NOMO-1 treated with dmso at 0.1 percent for 144 hours (cell line): Measurements from ENCODE around the gene ECI1.
A peak's percentile ranks its signal among the peaks of the same experiment; 100 is the strongest.

Source experiments
- DNase-seq: peaks from one replicate; lab custom pipeline; 2025; ENCODE audit not compliant: unreplicated experiment; lab: John Stamatoyannopoulos, UW

The ECI1 gene, protein sequence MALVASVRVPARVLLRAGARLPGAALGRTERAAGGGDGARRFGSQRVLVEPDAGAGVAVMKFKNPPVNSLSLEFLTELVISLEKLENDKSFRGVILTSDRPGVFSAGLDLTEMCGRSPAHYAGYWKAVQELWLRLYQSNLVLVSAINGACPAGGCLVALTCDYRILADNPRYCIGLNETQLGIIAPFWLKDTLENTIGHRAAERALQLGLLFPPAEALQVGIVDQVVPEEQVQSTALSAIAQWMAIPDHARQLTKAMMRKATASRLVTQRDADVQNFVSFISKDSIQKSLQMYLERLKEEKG

DNA sequence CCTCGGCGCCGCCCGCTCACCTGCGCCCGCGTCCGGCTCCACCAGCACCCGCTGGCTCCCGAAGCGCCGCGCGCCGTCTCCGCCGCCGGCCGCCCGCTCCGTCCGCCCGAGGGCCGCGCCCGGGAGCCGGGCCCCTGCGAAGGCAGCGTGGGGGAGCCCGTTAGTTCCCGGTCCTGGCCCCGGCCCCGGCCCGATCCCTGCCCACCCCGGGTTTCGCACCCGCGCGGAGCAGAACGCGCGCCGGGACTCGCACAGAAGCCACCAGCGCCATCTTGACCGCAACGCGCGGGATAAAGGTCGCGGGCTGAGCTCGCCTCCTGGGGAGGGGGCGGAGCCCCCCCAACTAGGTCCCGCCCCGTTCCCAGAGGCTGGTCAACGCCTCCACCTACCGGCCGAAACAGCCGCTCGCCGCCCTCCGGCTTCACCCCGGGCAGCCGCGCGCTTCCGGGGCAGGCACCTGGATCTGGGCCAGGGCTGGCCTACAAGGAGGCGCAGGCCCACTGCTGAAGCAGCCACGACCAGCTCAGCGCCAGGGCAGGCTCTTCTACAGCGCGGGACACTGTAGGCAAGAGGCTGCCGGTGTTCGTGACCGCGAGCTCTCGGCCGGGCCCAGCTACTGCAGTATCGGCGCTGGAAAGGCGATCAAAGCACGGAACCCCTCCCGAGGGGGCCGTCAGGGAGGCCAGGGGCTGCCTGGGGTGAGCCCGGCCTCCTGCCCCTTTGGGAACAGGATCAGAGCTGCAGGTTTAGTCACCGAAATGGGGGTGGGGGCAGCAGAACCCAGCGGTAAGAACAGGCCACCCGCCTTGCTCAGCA lies at the start of gene ECI1:
TSS of gene ECI1 (minus strand) at position 292 of the 816 bp plus-strand sequence. CDS start at position 271, 21 bp downstream.
- DNase-seq, result peak; percentile 84

DNA sequence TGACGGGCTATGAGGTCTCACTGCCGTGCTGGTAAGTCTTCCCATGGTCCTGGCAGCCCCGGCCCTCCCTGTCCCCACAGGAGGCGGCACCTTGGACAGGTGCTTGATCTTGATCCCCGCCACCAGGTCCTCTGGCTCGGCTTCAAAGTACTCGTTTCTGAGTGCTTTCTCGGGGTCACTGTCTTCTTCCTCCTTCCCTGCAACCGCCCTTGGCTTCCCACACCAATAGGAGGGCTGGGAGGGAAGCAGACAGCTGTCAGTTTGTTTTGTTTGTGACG lies 48.5 kb upstream of the ECI1 start:
- no peak for DNase-seq

DNA sequence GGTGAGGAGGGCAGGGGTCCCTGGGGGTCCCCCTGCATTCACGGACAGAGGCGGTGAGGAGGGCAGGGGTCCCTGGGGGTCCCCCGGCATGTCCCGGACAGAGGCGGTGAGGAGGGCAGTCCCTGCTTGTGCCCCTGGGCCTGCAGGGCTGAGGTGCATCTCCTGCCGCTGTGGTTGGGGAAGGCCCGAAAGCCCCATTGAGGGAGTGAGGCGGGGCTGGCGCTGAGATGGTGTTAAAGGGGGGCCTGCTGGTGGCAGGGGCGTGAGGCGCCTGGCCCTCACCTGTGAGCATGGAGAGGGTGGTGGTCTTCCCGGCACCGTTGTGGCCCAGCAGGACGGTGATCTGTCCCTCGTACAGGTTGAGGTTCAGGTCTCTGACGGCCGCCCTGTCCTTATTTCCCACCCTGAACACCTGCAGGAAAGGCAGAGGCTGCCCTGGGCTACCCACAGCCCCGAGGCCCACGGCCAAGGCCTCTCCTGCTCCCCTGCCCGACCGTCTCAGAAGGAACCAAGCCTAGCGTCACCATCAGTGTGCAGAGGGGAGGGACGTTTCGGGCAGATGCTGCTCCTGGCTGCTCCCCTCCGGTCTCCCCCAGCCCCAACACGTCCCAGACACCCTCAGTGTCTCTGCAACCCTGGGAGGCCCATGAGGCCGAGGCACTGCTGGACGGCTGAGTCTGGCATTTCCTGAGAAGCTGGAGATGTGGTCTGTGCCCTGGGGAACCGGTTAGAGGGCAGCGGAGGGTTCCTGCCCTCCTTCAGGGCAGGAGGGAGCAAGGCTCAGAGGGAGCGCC lies 47.9 kb upstream of the ECI1 start:
- DNase-seq, result no peak

DNA sequence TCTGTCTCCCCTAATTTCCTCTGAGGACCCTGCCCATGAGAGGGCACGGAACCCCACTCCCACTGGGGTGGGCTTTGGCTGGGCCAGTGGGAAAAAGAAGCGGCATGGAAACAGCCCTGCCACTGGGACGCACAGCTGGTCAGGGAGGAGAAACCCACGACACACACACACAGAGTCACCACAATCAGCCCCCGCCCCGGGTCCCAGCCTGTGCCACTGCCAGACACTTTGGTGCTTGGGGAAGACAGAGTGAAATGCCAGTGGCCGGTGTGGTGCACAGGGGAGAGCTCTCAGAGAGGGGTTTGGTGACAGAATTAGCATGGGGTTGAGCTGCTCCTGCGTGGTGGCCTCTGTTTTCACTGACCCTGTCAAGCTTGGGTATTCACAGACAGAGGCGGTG lies 47.2 kb upstream of the ECI1 start:
- no peak for DNase-seq

DNA sequence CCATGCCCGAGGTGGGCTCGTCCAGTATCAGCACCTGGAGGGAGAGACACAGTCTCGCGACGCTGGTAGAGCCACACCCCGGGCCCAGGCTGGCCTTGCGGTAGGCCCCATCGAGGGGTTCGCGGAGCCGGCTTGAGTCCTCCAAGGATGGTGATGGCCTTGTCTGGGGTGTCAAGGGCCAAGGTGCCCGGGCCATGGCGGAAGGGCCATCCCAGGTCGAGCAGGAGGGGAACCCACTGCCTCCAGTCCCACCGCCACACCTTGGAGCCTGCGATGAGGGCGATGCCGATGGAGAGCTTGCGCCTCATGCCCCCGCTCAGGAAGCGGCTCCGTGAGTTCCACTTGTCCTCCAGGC lies 46.1 kb upstream of the ECI1 start:
- DNase-seq, result no peak

DNA sequence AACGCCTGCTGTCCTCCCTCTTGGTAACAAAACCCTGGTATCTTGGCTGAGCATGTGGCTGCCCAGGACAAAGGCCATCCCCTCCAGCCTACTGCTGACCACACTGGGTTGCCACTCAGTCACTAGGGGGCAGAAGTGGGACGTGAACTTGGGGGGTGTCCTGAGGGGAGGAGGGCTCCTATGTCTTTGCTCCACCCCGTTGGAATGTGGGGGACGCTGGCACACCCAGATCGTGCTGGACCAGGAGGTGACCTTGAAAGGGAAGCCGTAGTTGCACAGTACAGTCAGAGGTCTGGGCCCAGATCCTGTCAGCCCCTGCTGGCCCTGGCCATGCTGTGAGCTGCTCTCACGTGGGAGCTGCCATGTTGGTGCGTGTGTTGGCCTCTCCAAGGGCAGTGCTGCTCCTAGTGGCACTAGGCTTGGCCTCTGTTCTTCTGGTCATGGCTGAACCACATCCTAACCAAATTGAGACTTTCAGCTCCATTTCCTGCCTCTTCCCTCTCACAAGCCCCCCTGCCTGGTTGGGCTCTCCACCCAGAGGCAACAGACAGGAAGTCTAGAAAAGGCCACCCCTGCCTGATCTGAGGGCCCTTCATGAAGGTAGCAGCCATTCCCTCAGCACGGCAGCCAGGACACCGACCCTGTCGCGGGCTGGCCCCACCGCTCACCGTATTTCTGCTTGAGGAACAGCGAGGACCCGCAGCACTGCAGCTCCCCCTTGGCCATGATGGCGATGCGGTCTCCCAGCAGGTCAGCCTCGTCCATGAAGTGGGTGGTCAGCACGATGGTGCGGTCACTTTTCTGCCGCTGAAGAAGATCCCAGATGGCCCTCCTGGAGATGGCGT lies 45.5 kb upstream of the ECI1 start:
- no peak for DNase-seq

DNA sequence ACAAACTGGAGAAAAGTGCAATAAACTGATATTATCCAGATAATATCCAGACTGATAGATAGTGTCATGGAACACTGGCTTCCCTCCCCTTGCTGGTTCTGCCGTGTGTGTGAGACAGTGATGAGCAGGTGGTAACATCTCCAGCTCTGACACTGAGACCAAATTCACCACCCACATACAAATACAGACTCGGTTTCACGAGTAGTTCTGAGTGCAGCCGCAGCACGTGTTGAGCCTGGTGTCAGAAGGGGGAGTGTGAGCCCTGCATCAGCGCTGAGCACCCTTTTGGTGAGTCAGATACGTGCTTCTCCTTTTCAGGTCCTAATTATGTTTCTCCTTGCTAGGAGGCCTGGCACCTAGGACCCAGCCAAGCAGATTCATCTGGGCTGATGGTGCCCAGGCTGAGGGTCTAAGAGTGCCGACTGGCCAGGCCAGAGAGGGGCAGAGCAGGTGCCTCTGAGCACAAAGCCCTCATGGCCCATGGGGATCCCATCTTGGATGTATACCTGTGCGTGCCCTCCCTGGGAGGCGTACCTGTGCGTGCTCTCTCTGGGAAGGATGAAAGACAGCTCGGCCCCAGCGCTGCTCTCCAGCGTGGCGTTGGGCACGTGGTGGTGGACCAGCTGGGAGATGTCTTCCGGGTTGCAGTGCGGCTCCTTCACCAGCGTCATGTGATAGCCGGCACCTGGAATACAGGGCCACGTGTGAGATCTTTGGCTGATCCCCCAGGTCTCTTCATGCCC lies 43.8 kb upstream of the ECI1 start:
- no peak for DNase-seq

DNA sequence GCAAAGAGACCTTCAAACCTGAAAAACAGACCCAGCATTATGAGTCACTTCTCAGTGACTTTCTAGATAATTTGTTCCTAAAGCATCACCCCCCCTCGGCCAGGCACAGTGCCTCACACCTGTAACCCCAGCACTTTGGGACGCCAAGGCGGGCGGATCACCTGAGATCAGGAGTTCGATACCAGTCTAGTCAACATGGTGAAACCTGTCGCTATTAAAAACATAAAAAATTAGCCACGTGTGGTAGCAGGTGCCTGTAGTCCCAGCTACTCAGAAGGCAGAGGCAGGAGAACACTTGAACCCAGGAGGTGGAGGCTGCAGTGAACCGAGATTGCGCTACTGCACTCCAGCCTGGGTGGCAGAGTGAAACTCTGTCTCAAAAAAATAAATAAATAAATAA lies 40.8 kb upstream of the ECI1 start:
- DNase-seq, result no peak

DNA sequence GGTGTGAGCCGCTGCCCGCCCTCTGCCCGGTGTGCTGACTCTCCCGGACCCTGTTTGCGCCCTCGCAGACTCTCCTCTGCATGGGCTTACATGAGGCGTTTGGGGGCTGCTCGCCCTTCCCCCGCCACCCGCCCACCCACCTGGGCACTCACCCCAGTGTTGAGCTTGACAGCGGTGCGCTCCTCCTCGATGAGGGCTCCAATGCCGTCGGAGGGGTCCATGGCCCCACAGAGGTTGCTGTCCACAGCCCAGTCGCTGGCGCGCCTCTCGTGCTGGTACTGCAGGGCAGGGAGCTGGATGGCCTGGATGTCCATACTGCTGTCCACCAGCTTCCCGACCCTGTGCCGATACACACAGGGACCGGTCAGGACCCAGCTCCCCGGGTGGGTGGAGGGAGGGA lies 37.9 kb upstream of the ECI1 start:
- no peak for DNase-seq

DNA sequence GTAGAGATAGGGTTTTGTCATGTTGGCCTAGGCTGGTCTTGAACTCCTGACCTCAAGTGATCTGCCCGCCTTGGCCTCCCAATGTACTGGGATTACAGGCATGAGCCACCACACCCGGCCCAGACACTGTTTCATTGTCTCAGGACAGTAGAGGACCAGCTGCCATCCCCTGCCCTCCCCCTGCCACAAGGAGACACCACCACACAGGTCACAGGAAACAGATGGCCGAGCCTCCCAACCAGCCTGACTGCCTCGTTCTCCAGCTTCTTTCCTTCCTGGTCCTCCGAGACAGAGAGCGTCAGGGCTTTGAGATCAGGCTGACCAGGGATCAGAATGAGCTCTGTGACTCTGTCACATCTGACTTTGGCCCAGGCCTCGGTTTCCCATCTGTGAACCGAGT lies 37.3 kb upstream of the ECI1 start:
- no peak for DNase-seq

DNA sequence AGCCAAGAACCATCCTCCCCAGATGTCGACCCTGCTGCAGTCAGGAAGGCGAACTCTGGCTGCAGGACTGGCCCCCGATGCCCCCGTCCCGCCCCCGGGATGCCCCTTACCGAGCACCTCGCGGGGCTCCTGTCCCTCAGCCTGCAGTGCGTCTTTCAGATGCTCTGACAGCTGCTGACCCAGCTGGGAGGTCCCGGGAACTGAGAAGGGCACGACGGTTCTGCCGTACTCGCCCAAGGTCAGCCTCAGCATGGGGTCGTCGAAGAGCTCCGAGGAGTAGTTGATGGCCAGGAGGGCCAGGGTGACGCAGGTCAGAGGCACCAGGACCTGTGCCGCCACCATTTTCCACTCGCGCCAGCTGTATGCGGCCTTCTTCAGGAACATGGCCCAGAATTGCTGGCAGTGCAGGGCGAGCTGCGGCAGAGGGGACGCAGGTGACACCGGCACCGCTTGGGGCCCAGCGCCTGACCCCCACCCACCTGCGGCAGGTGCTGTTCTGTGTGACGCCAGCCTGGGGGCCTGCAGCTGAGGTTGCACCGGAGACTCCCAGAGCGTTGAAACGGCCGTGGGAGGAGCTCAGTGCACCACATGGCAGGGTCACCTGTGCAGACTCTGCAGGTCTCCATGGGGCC lies 36.6 kb upstream of the ECI1 start:
- no peak for DNase-seq

DNA sequence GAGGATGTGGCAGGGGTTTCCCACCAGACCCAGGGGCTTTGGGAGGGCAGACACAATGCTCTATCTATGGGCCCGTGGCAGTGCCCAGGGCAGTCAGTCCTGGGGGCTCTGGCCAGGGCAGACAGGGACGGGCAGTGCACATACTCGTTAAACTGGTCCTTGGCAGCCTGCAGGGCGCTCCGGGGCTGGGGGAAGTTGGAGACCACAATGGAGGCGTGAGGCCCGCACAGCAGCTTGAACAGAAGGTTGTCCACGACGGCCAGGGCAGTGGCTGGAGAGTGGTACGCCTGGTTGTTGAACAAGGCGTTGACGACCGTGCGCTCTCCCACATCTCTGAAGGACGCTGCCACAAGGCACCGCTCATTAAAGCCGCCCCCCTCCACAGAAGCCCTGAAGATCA lies 35.2 kb upstream of the ECI1 start:
- no peak for DNase-seq

DNA sequence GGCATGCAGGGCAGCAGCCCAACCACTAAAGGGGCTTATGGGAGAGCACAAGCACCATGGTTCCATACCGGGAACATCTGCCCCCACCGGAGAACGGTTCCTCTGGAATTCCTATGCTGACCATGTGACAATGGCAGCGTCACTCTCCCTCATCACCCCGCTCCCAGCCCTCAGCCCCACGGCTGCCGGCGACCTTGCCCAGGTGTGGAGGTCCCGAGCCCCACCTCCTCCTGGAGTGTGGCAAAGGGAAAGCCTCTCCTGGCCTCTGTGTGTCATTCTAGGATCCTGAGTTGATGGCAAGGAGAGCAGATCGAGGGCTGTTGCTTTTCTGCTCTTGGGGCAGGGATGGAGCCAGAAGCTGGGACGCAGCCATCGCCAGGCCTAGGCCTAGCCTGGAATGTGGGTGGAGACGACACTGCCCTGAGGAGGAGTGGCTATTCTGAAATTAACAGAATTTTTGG lies 34.4 kb upstream of the ECI1 start:
- no peak for DNase-seq

DNA sequence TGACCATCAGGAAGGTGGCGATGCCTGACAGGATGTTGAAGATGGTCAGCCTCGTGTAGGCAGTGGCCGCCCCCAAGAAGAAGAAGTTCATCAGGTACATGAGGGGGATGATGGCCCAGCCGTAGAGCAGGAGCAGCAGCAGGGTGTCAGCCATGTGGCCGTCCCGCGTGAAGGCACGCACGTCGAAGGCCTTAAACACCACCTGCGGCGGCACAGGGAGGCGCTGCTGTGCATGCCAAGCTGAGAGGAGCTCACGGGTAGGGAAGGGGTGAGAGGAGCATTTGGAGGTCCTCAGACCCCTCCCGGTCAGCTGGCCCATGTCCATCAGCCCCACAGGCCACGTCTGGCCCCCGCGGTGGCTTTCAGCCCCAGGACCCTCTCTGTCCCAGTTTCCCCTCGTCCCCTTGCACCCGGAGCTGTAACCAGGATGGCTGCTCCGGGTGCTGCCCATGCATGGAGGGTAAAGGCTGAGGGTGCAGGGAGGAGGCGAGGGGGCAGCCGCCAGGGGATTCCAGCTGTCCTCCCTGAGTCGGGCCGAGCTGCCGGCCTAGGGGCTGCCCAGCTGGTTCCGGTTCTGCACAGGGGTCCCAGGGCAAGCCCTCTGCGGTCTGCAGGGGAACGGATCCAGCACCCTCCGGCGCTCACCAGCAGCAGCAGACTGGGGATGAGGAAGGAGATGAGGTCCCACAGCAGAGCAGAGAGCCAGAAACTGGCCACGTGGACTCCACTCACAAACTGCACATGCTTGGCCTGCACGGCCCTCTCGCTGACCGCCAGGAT lies 33.6 kb upstream of the ECI1 start:
- no peak for DNase-seq

DNA sequence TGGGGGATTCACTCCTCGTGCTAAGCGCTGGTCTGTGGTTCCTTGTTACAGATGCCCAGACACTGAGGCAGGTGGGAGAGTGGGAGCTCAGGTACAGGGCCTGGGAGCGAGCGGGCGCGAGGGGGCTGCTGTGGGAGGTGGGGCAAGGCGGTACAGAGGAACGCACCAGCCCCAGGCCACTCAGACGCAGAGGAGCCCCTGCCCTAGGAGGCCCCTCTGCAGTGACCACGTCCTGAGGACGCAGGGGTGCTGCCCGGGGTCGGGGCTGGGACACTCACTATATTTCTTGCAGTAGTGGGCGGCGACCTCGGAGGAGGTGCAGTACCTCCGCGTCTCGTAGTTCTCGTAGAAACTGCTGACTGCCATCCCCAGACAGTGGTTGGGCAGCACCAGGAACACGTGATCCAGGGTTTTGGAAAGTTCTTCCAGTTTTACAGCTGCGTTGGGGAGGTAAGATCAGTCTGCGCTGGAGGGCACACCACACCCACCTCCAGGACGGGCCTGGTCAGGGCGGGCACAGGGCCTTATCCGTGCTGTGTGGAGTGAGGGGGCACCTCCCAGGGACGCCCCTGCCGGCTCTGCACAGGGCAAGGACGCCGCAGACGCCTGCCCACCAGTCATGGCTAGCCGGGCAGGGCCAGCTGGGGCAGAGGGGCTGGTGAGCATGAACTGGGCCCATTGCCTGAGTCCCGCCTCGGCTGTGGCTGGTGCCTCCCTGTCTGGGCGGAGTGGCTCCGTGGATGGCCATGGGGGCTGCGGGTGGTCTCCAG lies 32.8 kb upstream of the ECI1 start:
- DNase-seq, result no peak

DNA sequence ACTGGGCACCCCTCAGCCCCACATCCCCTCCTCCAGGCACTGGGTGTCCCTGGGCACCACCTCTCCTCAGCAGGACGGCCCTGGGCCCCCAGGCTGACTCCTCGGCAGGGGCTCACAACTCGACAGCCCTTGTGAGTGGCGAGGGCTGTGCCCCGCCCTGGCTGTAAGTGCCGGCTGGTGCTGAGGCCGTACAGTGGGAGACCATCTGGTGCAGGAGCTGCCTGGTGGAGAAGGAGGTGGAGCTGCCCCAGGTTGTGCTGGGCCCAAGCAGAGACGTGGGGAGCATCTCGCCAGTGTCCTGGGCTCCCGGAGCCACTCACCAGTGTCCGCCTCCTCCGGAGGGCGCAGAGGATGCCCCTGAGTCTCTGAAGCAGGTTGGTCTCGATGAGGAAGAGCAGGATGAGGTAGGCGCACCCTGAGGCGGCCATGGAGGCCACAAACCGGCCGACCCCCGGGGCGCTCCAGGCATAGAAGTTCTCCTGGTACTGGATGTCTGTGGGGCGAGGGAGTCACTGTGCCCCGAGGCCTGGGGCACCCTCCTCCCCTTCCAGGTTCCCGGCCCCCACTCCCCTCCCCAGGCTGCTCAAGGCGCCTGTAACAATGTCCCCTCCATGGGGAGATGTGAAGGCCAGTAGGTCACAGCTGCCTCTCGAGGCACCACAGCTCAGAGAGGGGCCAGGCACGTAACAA lies 31.6 kb upstream of the ECI1 start:
- DNase-seq, result no peak

DNA sequence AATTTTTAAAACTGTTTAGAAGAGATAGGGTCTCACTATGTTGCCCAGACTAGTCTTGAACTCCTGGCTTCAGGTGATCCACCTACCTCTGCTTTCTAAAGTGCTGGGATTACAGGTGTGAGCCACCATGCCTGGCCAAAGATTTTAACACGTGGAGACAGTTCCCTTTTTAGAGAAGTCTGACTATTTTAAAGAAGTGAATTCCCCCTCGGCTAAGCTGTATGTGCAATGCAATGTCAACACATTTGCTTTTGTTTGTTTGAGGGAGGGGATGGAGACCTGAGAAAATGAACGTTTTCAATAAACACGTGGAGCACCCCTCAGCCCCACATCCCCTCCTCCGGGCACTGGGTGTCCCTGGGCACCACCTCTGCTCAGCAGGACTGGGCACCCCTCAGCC lies 30.9 kb upstream of the ECI1 start:
- DNase-seq, result no peak

DNA sequence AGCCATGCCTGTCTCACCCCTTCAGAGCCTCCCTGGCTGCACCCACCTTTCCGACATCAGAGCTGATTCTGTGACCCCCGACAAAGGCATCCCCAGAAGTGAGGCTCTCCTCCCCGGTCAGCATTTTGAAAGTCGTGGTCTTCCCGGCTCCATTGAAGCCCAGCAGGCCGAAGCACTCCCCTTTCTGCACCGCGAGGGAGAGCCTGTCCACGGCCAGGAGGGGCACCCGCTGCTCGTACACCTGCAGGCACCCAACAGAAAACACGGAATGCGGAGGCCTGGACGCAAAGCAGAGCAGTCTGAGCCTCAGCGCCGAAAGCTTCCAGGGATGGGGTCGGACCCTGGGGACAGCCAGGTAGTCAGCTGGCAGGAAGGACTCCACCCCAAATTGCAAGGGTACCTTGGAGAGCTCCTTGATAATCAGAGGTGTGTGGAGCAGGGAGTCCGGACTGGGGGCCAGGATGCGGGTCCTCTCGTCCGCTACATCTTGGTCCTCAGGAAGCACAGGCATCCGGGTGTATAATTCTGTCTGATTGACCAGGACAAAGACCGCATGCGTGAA lies 29.7 kb upstream of the ECI1 start:
- no peak for DNase-seq
